HG03060 (cell line): ENCODE results near the gene TTC9B.

Experiments used
- ATAC-seq: cut with Tn5 transposase; IDR thresholded peaks from one replicate; pipeline ENCODE4 v1.9.1; 2021; ENCODE audit warnings: low read depth, moderate number of reproducible peaks; ENCODE audit not compliant: unreplicated experiment

The TTC9B gene

DNA sequence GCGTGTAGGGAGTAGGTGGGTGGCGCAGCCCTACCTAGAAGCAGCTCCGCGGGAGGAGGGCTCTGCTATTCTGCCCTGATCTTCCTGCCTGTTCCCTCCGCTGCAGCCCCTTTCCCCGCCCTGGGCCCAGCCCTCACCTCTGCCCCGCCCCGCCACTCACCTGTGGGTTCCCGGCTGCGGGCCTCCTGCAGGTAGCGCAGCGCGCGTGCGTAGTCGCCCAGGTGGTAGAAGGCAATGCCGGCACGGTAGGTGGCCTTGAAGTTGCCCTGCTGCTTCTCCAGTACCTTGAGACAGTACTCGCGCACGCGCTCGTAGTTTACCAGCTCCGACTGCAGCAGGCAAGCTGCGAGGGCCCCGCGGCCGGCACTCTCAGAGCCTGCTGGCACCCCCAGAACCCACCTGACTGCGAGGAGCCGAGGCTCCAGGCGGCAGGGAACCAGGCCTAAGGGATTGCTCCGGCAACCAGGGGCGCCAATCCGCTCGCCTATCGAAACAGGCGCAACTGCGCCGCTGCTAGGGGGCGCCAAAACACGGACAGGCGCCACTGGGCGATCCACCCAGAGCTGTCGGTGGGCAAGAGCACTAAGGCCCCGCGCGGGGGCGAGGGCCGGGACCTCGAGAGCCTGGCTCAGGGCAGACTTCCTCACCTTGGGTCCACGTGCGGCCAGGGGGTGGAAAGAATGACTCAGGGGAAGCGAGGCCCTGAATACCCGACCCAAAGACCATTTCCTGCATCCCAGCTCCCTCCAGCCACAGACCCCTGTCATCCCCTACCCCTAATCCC is 965 bp downstream of the TTC9B start:
- ATAC-seq = no peak

DNA sequence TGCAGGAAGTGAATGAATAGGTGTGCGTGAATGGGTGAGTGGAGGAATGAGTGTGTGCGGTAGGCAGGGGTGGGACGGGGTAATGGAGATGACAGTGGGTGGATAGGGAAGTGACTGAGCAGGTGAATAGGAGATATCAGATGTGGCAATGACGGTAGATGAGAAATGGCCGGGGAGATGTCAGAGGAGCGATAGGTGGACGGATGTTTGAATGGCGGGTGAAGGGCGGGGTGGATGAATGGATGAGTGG is 1.5 kb downstream of the TTC9B start:
- ATAC-seq = no peak

DNA sequence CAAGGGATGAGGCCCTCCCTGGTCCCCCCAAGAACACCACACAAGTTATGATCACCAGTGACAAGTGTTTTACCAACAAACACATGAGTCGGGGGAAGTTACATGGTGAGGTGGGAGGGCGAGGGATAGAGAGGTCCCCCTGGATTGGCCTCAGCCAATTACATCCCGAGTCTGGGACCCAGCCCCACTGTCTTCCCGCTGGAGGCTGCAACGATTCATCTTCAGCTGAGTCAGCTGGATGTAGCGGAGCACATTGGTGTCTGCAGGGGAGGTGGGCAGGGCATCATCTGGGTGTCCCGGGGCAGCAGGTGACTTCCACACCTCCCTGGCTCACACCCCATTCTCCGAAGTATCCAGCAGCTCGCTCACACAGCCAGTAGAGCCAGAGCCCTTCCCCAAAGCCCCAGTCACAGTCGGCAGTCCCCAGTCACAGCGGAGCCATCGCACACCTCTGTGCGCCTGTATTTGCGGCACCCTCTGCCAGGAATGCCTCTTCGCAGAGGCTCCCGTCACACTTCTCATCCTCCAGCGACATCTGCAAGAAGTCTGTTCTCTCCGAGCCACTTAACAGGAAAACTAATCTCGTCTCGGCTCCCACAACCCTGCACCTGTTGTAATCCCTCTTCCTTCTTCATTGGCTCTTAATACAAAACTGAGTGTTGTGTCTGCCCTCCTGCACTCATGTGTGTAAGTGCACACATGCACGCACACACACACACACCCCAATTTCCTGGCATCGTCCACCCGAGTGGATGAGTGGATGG is 2.0 kb downstream of the TTC9B start:
- ATAC-seq = no peak

DNA sequence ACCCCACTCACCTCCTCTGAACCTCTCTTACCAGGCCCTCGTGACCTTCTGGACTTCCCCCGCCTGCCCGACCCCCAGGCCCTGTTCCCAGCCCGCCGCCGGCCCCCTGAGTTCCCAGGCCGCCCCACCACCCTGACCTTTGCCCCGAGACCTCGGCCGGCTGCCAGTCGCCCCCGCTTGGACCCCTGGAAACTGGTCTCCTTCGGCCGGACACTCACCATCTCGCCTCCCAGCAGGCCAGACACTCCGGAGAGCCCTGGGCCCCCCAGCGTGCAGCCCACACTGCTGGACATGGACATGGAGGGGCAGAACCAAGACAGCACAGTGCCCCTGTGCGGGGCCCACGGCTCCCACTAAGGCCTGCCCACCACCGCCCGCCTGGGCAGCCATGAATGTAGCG is 3.2 kb downstream of the TTC9B start:
- ATAC-seq = no peak

DNA sequence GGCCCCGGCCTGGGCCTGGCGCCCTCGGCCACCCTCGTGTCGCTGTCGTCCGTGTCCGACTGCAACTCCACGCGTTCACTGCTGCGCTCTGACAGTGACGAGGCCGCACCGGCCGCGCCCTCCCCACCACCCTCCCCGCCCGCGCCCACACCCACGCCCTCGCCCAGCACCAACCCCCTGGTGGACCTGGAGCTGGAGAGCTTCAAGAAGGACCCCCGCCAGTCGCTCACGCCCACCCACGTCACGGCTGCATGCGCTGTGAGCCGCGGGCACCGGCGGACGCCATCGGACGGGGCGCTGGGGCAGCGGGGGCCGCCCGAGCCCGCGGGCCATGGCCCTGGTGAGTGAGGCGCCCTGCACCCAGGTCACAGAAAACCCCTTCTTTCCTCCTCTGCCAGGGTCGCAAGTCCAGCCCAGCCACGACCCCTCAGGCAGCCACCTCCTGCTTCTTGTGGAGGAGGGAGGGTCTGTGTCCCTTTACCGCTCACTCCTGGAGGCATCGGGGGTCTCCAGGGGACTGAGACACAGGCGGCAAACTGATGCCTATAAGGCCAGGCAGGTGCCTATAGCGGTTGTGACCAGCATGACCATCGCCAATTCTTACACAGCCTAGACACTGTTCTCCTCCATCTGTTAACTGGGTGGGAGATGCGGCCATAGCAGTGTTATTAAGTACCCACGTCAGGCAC is 4.2 kb downstream of the TTC9B start:
- no peak for ATAC-seq

DNA sequence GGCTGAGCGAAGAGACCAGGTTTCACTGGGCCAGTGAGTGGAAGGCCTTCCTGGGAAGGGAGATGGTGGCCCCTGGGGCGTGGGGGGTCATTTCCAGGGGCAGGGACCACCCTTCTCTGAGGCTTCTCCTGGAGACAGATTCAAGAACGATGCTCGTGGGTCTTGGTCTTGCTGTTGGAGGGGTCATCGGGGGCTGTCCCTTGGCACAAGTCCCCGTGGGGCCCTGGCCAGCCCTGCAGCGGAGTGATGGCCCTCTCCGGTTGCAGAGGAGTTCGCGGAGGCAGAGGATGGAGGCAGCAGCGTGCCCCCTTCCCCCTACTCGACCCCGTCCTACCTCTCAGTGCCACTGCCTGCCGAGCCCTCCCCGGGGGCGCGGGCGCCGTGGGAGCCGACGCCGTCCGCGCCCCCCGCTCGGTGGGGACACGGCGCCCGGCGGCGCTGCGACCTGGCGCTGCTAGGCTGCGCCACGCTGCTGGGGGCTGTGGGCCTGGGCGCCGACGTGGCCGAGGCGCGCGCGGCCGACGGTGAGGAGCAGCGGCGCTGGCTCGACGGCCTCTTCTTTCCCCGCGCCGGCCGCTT is 4.8 kb downstream of the TTC9B start:
- no peak for ATAC-seq

DNA sequence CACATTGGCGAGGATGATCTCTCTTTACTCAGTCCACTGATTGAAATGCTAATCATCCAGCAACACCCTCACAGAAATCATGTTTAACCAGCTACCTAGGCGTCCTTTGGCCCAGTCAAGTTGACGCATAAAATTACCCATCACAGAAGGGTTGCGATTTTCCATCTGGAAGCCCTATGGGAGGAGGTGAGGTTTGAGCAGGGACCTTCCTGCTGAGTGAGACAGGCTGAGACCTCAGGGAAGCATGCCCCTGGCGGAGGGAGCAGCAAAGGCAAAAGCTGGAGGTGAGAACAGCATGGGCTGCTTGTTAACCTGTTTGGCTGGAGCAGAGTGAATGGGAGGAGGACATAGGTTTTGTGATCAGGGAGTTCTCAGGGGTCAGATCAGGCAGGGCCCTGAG is 7.3 kb downstream of the TTC9B start:
- ATAC-seq = no peak

DNA sequence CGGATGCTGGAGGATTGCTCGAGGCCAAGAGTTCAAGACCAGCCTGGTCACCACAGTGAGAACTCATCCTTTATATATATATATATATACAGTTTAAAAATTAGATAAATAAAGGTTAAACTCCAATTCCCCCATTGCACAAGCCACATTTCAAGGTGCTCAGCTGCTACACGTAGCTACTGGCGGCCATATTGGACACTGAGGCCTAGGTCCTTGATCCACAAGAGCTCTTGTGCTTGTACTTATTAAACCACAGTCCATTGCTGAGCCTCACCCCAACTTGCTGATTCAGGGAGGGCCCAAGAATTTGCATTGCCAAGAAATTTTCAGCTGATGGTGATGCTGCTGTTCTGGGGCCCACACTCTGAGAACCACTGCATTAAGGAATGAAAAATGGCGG is 9.6 kb downstream of the TTC9B start:
- no peak for ATAC-seq

DNA sequence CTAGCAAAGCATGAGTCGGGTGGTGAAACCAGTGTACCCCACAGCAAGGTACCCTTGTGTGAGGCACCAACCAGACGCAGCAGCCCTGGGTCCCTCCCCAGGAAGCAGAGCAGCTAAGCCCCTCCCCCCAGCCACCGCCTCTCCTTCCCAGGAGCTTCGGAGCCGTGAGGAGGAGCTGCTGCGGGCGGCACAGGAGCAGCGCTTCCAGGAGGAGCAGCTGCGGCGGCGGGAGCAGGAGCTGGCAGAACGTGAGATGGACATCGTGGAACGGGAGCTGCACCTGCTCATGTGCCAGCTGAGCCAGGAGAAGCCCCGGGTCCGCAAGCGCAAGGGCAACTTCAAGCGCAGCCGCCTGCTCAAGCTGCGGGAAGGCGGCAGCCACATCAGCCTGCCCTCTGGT is 12.4 kb downstream of the TTC9B start:
- no peak for ATAC-seq

DNA sequence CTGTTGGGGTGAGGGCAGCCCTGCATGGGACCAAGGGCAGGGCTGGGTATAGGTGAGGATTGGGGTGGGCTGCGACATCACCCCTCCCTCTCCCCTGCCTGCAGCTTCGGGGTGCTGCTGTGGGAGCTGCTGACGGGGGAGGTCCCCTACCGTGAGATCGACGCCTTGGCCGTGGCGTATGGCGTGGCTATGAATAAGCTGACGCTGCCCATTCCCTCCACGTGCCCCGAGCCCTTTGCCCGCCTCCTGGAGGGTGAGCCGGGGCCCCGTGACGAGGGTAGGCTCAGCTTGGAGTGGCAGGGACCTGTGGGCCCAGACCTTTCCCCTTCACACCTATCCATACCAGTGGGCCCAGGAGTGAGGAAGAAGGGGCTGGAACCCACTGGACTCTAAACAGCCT is 13.8 kb downstream of the TTC9B start:
- no peak for ATAC-seq

DNA sequence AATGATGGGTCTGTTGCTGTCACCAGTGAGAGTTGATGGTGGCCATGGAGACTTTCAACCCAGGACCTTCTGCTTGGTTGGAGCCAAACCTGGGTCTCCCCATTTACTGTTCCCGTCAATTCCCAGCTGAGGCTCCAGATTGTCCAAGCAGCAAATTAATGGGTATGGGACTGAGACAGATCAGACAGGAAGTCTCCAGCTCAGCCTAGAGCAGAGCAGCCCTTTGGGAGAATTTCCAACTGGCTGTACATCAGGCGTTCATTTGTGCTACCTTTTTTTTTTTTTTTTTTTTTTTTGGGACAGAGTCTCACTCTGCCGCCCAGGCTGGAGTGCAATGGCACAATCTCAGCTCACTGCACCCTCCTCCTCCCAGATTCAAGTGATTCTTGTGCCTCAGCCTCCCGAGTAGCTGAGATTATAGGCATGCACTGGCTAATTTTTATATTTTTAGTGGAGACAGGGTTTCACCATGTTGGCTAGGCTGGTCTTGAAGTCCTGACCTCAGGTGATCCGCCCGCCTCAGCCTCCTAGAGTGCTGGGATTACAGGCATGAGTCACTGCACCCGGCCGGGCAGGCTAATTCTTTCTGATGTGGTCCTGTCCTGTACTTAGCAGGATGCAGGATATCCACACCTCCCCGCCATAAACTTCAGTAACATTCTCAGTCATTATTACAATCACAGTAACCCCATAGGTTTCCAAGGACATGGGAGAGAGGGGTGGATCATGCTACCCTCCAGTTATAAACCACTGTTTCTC is 17.7 kb downstream of the TTC9B start:
- ATAC-seq = no peak

DNA sequence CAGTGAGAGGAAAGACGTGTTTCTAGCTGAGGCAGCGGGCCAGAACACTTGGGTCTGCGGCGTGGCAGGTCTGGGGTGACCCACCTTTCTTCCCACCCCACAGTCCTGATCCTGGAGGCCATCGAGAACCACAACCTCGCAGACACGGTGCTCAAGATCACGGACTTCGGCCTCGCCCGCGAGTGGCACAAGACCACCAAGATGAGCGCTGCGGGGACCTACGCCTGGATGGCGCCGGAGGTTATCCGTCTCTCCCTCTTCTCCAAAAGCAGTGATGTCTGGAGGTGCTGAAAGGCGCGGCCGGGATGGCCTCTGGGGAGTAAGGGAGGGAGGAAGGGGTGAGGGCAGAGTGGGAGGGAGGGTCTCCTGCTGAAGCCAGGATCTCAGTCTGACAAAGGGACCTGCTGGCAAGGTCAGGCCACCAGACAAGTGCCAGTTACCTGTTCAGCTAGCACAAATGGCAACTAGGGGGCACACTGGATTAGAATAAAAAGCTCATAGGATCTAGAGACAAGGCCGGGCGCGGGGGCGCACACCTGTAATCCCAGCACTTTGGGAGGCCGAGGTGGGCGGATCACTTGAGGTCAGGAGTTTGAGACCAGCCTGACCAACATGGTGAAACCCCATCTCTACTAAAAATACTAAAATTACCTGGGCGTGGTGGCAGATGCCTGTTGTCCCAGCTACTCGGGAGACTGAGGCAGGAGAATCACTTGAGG is 19.8 kb downstream of the TTC9B start:
- no peak for ATAC-seq

DNA sequence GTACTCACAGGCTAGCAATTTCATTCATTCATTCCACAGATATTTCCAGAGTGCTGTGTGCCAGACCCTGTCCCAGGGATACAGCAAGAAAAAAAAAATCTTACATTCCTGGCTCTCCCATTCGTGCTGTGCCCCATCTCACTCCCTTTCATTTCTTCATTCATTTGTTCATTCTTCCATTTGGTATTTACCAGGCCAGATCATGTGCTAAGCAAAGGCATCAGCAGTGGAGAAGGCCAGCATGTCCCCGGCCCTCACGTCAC is 24.7 kb downstream of the TTC9B start:
- ATAC-seq = no peak

DNA sequence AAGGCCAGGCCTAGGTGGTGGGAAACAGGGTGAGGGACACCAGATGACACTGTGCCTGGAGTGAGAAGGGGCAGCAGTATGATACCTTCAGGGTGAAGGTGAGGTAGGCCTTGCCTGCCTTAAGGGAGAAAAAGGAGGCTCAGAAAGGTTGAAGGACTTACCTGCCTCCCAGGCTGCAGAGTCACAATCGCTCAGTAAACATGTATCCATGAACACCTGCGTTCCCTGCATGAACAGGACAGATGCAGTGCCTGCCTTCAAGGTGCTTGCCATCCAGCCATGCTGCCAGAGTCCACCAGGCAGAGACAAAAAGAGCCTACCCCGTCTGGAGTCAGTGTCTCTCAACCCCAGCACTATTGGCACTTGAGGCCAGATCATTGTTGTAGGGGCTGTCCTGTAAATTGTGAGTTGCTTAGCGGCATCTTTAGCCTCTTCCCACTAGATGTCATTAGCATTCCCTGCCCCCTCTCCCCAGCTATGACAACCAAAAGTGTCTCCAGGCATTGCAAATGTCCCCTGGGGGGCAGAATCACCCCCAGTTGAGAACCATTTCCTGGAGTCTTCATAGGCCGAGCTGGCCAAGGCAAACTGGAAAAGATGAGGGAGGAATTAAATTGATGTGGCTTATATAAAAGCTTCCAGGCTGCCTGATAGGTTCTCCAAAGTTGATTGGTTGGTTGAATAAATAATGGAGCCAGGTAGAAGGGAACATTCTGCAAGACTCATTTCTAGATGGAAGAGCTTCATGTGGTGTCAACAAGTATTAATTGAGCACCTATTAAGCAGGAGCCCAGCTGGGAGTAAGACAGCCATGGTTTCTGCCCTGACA is 25.2 kb downstream of the TTC9B start:
- ATAC-seq = no peak

DNA sequence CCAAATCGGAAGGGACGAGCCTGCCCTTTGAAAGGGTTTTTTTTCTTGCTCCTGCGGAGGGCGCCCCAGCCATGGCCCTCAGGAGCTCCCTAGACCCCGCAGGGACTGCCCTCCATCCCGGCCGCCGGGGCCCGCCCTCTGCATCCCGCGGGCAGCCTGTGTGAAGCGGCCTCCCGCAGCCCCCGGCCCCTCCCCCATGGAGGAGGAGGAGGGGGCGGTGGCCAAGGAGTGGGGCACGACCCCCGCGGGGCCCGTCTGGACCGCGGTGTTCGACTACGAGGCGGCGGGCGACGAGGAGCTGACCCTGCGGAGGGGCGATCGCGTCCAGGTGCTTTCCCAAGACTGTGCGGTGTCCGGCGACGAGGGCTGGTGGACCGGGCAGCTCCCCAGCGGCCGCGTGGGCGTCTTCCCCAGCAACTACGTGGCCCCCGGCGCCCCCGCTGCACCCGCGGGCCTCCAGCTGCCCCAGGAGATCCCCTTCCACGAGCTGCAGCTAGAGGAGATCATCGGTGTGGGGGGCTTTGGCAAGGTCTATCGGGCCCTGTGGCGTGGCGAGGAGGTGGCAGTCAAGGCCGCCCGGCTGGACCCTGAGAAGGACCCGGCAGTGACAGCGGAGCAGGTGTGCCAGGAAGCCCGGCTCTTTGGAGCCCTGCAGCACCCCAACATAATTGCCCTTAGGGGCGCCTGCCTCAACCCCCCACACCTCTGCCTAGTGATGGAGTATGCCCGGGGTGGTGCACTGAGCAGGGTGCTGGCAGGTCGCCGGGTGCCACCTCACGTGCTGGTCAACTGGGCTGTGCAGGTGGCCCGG is 26.1 kb downstream of the TTC9B start:
- ATAC-seq = no peak

DNA sequence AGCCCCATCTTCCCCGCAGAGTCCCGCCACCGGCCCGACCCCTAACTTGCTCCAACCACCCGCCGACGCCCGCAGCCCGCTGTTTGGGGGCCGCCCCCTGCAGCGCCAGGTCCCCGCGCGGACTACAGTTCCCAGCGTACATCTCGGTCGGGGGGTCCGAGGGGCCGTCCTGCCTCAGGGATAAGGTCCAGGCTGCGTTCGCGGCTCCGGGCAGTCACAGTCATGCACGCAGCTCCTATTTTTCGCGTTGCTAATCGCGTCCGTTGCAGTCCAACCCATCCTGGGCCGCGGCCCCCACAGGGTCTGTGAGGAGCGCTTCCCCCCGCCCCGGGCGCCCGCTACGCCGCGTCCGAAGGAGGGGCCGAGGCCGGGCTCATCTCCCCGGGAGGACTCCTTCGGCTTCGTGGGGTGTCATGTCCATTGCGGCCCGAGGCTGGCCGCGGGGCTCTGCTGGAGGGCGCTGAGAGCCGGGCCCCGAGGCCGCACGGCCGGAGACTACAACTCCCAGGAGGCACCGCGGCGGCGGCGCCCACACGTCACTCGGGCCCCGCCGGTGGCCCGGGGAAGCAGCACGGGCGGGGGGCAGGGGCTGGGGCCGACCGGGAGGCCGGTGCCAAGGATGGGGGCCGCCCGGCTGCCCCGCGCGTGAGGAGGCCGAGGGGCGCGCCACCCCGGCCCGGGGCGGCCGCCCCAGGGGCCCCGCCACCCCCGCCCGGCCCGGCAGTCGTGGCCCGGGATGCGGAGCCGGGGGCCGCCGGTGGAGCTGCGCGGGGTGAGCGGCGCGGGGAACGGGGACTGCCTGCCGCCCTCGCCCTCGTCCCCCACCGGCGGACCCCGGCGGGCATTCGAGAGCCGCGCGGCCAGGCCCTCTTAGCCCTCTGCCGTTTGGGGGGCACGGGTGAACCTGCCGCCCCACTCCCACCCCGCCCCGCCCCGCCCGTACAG is 27.0 kb downstream of the TTC9B start, which contains the start of gene MAP3K10:
Gene MAP3K10, plus strand, starts transcription at position 536 of the 945 bp plus-strand sequence. CDS start 606 bp downstream, outside the sequence.
- peak; percentile 34 for ATAC-seq

DNA sequence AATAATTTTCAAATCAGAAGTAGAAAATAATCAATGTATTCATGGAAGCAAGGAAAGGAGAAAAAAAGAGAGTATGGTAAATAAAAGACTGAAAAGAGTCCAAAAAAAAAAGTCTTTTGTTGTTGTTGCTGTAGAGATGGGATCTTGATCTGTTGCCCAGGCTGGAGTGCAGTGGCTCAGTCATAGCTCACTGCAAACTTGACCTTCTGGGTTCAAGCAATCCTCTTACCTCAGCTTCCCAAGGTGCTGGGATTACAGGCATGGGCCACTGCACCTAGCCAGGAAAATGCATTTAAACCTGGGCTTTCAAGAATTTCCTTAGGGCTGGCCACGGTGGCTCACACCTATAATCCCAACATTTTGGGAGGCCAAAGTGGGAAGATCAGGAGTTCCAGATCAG is 33.9 kb downstream of the TTC9B start:
- ATAC-seq = no peak
